ENCODE data around the gene MYF5. TPM values are rescaled to one million over a fixed set of nuclear protein-coding genes. Genes with fewer than 3 reads are reported as not detected.

The MYF5 gene
- polyA plus RNA-seq, 3 donors: not detected

- no peaks in the 10 kb centered on the region for H3K27me3 ChIP-seq (ENCODE audit: control insufficient read depth in 2 of 2, insufficient read depth in 2 of 2, low read length in 2 of 2)
- DNase-seq: no peak
- H3K9ac ChIP-seq (ENCODE audit: insufficient read depth, low read length, poor library complexity, severe bottlenecking): no peak overlapping the region
- no peaks in the 10 kb centered on the region for H3K36me3 ChIP-seq (replicated peaks in 1 of 2; ENCODE audit: control insufficient read depth in 1 of 2, insufficient read depth in 2 of 2, low read length in 2 of 2)
- H3K4me1 ChIP-seq (ENCODE audit: control insufficient read depth in 1 of 2, insufficient read depth in 2 of 2, low read length in 2 of 2): no peaks in the 10 kb centered on the region
- H3K36me3 Mint-ChIP-seq: no peaks in the 10 kb centered on the region
- no peaks in the 10 kb centered on the region for H4K20me1 ChIP-seq (ENCODE audit: insufficient read depth, low read length)
- no peaks in the 10 kb centered on the region for H3K9me3 ChIP-seq (replicated peaks in 1 of 2; ENCODE audit: control insufficient read depth in 1 of 2, insufficient read depth in 1 of 2, low read length in 2 of 2)
- no peak overlapping the region for H3K27ac ChIP-seq (ENCODE audit: low read depth in 1 of 2, low read length in 2 of 2)
- H3K79me2 ChIP-seq (ENCODE audit: insufficient read depth, low read length): no peaks in the 10 kb centered on the region
- no peaks in the 10 kb centered on the region for H3K4me1 Mint-ChIP-seq
- intact Hi-C loops (cut with micrococcal nuclease): no loop called here
- no peak overlapping the region for H2AFZ ChIP-seq (ENCODE audit: insufficient read depth, low read depth, low read length, poor library complexity, severe bottlenecking)
- no peak overlapping the region for H3K4me2 ChIP-seq (replicated peaks; ENCODE audit: extremely low read depth, low read length, poor library complexity, severe bottlenecking)
- H3K4me3 ChIP-seq (replicated peaks in 1 of 3; ENCODE audit: low read depth in 2 of 3, low read length in 3 of 3): no peak overlapping the region
- WGBS (ENCODE audit: insufficient coverage): no CpG with 5 or more reads among the region's 4 CpGs
- H3K9me3 Mint-ChIP-seq: no peaks in the 10 kb centered on the region
- H3K27ac Mint-ChIP-seq: no peak overlapping the region
- TF ChIP-seq CTCF (IDR thresholded peaks at IDR 0.05): peak; percentile 58
- no peak overlapping the region for H3K4me3 Mint-ChIP-seq
- H3K27me3 Mint-ChIP-seq (ENCODE audit: low read depth in 3 of 3): peaks cover 3 to 5% (median 4%) of the 10 kb centered on the region in 3 donors
Observed at GRCh38 chr12:80763874-80764273, 47.2 kb downstream of the MYF5 start.

GRCh38 chr12:80766210-80766609 is 49.5 kb downstream of the MYF5 start:
- H2AFZ ChIP-seq (ENCODE audit: insufficient read depth, low read depth, low read length, poor library complexity, severe bottlenecking): no peak overlapping the region
- Mint-ChIP-seq H3K27ac (no peak overlapping the region), H3K4me3 (no peak overlapping the region), H3K36me3 (no peaks in the 10 kb centered on the region), H3K9me3 (no peaks in the 10 kb centered on the region), H3K27me3 (ENCODE audit: low read depth in 3 of 3) (peaks cover 2 to 6% (median 3%) of the 10 kb centered on the region in 3 donors), H3K4me1 (no peaks in the 10 kb centered on the region)
- H3K36me3 ChIP-seq (replicated peaks in 1 of 2; ENCODE audit: control insufficient read depth in 1 of 2, insufficient read depth in 2 of 2, low read length in 2 of 2): no peaks in the 10 kb centered on the region
- H3K4me2 ChIP-seq (replicated peaks; ENCODE audit: extremely low read depth, low read length, poor library complexity, severe bottlenecking): no peak overlapping the region
- intact Hi-C loops (cut with micrococcal nuclease): no loop called here
- no peak overlapping the region for H3K27ac ChIP-seq (ENCODE audit: low read depth in 1 of 2, low read length in 2 of 2)
- no peak for TF ChIP-seq CTCF (IDR thresholded peaks at IDR 0.05)
- no peak overlapping the region for H3K4me3 ChIP-seq (replicated peaks in 1 of 3; ENCODE audit: low read depth in 2 of 3, low read length in 3 of 3)
- no peaks in the 10 kb centered on the region for H3K4me1 ChIP-seq (ENCODE audit: control insufficient read depth in 1 of 2, insufficient read depth in 2 of 2, low read length in 2 of 2)
- H4K20me1 ChIP-seq (ENCODE audit: insufficient read depth, low read length): no peaks in the 10 kb centered on the region
- no peaks in the 10 kb centered on the region for H3K9me3 ChIP-seq (replicated peaks in 1 of 2; ENCODE audit: control insufficient read depth in 1 of 2, insufficient read depth in 1 of 2, low read length in 2 of 2)
- WGBS (ENCODE audit: insufficient coverage): 88% methylated on average over 1 of the region's 1 CpG
- H3K27me3 ChIP-seq (ENCODE audit: control insufficient read depth in 2 of 2, insufficient read depth in 2 of 2, low read length in 2 of 2): no peaks in the 10 kb centered on the region
- DNase-seq: no peak
- no peak overlapping the region for H3K9ac ChIP-seq (ENCODE audit: insufficient read depth, low read length, poor library complexity, severe bottlenecking)
- no peaks in the 10 kb centered on the region for H3K79me2 ChIP-seq (ENCODE audit: insufficient read depth, low read length)
